Hematopoietic multipotent progenitor cell treated with erythropoietin and hydrocortisone succinate and interleukin-3 and kit ligand, for 8 days (in vitro differentiated cells): ENCODE measurements around the gene CAPS.

Experiments used
- DNase-seq: peaks from one replicate; pipeline ENCODE4 v3.0.0-alpha.2; 2015

CAPS gene

DNA sequence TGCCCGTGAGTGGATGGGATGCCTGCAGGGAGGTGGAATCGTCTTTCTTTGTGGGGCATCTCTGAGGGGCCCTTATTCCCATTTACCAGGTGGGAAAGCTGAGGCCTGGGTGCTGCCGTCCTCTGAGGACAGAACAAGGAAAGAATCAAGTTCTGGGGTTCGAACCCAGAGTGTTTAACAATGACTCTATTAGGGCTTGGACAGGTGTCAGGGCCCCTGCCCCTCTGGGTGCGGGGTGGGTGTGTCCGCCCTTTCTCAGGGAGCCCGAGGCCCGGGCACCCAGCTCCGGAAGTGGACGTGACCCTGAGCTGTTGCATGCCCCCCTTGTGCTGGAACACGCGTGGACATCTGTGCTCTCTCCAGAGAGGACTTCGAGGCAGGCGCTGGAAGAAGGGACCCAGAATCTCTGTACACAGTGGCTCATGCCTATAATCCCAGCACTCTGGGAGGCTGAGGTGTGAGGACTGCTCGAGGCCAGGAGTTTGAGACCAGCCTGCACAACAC lies 21.2 kb upstream of the CAPS start:
- DNase-seq: no peak

DNA sequence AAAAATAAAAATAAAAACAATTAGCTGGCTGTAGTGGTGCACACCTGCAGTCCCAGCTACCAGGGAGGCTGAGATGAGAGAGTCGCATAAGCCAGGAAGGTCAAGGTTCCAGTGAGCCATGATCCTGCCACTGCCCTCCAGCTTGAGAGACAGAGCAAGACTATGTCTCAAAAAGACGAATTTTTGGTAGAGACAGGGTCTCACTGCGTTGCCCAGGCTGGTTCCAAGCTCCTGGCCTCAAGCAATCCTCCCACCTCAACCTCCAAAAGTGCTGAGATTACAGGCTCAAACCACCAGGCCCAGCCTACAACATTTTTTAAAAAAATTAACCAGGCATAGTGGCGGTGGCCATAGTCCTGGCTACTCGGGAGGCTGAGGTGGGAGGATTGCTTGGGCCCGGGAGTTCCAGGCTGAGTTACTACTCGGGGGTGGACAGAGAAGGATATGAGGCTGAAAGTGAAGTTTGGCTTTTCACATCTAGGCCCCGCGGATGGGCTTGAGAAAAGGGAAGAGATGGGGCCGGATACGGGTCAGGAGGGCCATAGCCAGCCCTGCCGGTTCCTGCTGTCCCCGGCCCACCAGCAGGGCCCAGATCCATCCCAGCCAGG lies 20.7 kb upstream of the CAPS start:
- no peak for DNase-seq

DNA sequence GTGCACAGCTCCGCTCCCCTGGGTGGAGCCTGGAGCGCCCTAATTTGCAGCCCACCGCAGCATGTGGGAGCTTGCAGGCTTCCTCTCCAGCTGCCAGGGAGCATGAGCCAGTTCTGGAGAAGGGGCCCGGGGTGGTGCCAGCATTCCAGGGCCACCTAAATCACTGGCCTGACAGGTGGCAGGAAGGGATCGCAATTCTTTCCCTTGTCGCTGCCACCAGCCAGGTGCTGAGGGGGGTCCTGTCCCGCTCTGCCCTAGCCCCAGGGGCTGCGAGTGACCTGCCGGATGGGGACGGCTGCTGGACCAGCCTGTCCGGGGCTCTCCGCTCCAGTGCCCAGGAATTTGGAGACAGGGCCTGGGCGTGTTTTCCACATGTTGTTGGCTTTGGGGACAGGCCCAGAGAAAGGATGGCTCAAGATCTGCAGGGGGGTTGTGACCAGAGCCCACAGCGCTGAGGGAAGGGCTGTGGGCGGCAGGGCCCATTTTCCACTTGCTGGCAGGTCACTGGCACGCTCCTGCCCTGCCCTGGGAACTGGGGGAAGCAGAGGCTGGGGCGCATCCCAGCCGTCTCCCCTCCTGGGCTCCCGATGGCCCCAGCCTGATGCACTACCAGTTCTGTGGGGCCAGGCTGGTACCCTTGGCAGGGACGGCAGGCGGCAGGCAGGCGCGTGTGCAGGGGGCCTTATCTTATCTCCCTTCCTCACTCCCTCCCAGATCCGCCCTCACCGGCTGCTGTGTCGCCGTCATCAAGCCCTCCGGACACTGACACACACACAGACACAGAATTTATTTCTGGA lies 19.9 kb upstream of the CAPS start:
- DNase-seq: peak; percentile 92

DNA sequence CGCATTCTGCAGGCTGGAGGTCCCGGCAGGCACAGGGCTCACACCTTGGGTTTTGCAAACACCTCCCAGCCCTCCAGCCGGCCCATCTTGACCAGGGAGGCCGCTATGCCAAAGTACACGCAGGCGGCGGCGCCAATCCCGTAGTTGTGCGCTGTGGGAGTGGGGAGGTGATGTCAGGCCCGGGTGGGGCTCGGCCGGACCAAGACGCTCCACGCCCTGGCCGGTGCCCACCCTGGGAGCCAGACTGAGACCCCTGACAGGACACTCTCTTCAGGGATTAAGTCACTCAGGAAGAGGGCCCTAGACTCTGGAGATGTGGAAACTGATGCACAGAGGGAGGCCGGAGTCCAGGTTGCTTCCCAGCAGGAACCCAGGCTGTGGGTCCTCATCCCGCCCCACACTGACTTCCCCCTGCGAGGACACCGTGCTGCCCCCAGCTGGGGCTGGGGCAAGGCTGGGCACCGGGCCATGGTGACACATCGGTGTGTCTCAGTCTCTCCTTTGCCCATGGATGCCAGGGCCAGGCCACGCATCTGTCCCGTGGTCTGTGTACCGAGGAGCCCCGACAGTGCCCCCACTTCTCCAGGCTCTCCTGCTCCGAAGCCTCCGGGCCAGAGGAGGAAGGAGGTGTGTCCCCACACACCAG lies 19.2 kb upstream of the CAPS start:
- no peak for DNase-seq

DNA sequence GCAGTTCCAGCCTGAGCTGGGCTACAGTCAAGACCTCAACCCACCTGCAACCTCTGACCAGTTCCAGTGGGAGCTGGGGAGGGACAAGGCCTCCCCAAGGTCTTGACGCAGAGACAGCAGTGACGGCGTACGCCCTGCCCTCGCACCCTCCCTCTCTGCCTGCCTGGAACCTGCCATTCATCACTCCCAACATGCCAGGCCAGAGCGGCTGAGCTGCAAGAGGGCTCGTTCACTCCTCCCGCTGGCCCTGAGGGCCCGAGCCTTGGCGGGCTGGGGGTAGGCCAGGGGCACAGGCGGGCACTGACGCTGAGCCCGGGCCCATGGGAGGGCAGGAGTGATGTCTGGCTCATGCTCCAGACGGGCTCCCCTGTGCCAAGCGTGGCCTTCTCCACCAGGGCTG lies 18.6 kb upstream of the CAPS start:
- DNase-seq: no peak

DNA sequence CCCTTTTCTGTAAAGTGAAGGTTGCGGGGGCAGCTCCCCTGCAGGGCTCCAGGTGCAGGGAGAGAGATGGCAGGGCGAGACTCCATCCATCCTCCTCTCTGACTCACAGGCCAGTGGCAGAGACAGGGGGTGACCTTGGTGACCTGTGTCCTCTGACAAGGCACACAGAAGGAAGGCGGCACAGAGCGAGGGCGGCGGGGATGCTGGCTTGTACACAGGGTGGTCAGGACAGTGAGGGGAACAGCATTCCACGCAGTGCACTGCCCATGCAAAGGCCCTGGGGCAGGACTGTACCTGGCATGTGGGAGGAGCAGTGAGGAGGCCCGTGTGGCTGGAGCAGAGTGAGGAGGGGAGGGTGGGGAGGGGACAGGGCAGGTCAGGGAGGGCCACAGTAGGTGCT lies 18.2 kb upstream of the CAPS start:
- DNase-seq: no peak

DNA sequence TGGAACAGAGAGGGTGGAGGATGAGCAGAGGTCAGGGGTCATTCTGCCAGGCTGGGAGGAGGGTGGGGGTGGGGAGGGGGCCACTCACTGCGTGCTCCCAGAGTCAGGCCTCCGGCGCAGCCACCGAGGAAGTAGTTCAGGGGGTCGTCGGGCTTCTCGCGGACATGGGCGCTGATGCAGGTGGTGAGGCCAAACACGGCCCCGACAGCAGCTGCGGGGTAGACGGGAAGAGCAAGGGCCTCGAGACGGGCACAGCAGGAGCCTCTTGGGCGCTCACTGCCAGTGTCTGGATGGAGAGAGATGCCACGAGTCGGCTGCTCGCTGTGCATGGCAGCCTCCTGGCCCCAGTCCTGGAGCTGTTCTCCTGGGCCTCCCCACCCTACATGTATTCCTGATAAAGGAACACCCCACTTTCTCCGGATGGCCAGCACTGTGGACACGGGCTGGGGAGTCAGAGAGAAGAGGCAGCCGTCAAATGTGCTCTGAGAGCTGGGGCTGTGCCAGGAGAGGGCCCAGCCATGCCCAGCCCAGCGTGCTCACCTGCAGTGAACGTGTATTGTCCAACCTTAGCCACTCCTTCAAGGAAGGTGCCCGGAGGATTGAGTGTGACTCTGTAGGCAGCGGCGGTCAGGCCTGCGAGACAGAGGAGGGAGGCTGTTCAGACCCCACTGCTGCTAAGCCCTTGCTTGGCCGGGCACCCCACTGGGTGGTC lies 17.5 kb upstream of the CAPS start:
- DNase-seq: no peak

DNA sequence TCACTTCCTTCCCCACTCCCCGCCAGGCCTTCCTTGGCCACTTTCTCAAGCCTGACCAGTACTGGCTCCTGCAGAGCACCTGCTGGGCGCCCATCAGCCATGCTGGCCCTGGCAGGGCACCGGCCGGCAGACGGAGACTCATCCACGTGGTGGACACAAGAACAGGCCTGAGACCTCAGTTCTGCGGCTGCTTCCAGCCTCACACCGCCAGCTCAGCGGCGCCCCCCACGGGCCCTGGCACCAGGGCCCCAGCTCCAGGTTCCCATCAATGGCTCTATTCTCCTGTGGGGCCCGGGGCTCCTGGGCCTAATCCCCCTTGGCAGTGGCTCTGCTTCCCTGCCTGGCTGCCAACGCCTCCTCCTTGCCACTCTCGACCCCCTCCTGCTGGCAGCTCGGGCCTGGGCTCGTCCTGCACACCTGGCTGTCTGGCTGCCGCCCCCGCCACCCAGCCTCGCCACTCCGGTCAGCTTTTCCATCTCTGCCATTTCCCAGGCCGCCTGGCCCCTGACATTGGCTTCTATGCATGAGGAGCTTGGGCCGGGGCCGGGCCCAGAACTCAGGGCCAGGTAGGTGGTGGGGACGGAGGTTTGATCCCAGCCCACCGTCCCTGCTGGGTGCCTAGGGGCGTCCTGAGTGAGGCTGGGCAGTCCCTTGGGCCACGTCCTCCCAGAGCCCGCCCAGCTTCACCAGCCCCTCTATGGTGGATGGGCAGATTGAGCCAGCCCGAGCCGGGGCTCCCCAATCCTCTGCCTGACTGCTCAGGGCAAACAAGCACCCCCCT lies 16.7 kb upstream of the CAPS start:
- no peak for DNase-seq

DNA sequence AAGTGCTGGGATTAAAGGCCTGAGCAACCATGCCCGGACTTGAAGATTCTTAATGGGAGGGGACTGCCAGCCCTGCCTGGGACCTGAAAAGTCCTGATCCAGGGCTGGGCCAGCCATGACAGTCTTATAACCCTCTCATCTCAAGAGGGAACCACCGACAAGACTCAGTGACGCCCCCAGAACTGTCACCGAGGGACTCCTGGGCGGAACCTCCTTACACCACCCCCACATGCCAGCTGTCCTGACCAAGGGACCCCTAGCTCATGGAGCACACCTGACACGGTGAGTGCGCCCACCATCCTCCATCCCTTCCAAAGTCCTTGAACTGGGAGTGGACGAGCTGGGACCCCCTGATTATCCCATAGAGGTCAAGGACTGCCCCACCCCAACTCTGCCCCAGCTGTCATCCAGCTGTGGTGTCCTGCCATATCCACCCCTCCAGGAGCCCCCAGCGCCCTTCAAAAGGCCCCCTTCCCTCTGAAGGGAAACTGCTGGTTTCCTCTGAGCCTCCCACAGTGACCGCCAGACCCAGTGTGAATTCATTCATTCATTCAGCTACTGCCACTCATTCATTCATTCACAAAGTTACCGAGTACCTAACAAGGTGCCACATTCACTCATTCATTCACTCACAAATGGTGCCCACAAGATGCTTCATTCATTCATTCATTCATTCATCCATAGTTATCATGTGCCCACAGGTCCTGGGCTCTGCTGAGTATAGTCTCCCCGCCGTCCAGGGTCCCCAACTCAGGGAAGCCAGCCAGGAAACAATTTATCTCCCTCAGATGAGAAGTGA lies 14.1 kb upstream of the CAPS start:
- no peak for DNase-seq

DNA sequence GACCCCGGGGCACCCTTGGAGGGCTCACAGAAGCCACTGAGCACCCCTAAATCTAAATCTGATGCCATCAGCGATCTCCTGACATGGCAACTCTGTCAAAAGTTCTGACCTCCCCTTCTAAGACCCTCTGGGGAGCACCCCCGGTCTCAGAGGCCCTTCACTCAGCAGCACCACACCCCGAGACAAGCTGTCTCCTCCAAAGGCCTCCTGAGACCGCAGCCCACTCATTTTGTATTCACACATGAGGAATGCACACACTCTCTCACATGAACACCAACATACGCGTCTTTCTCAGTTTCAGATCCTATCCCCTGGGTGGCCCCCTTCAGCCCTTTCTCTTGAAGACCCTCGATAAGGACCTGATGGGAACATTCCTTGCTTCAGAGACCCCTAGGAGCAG lies 13.1 kb upstream of the CAPS start:
- DNase-seq: no peak

DNA sequence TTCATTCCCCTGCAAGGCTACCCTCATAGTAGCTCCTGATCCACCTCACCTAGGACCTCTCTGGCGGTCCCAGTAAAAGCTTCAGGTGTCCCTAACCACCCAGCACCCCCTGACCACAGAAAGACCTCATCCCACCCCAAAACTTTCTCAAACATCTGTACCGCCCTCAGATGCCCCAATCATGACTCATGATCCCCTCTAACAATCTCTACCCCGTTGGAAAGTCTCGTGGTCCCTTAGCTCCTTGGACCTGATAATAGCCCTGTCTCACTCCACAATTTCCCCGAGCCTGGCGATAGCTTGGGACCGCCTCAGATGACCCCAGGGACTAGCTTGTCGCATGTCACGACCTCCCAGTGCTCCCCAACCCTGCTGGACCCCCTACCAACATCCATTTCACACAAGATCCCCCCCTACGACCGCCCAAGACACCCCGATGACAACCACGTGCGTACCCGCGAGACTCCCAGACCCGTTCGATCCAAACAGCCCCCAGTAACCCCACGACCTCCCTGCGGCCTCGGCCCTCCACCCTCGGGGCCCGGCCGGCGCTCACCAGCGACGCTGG lies 10.9 kb upstream of the CAPS start:
- peak; percentile 58 for DNase-seq

DNA sequence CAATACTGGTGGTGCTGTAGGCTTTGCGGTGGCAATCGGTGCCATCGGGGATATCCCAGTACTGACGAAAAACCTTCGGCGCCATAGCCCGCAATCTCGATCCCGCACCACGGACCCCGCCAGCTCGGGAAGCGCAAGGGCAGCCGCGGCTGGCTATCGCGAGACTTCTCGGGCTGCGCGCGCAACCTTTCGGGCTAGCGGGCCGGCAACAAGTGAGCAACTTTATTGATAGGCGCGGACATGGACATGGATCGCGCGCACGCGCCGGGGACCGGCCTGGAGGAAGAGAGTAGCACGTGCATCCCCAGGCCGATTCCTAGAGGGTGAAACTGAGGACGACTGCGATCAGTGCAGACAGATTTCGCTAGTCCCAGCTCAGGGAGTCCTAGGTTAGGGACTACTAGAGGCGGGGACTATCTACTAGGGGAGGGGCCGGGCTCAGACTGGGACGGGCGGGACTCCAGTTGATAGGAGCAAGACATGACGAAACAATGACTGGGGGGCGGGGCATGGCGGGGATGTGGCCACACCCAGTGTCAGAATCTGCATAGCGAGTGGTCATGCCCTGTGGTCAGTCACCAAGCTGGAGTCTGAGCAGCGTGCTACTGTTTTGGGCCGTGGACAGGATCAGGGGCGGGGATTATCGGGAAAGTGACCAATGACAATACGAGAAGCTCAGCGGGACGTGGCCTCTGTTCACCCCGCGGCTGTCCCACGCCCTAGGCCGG lies 10.3 kb upstream of the CAPS start, which contains the start of gene NDUFA11:
Gene NDUFA11 (minus strand): TSS at position 167 of the 728 bp plus-strand sequence. CDS start 82 bp downstream, at position 85.
- peak; percentile 94 for DNase-seq

DNA sequence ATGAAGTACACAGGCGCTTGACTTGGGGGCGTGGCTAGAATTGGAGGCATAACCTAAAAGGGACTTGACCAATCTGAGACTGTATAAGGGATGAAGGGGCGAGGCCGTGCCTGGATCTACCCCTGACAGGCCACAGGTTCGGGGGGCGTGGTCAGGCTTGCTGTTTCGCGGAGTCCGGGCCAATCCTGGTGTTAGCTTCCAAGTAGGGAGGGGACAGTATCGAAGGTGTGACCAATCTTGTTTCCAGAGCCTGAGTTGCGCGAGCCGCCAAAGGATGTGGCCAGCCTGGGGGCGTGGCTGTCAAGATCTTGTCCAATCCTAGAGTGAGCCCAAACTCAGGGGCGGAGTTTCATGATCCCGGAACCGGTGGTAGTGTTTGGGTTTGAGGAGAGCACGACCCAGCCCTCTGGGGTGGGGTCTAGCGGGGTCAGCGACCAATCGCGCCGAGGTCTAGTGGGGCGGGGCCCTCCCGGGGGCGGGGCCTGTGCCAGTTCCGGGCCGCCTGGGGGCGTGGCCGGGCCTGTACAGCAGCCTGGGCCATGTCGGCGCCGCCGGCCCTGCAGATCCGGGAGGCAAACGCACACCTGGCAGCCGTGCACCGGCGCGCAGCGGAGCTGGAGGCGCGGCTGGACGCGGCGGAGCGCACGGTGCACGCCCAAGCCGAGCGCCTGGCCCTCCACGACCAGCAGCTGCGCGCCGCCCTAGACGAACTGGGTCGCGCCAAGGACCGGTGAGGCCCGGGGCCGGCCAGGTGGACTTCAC lies 9.5 kb upstream of the CAPS start, which contains the start of gene VMAC:
Gene VMAC (plus strand): TSS at position 521 of the 762 bp plus-strand sequence. CDS start 19 bp downstream, at position 540.
- DNase-seq: peak; percentile 100

DNA sequence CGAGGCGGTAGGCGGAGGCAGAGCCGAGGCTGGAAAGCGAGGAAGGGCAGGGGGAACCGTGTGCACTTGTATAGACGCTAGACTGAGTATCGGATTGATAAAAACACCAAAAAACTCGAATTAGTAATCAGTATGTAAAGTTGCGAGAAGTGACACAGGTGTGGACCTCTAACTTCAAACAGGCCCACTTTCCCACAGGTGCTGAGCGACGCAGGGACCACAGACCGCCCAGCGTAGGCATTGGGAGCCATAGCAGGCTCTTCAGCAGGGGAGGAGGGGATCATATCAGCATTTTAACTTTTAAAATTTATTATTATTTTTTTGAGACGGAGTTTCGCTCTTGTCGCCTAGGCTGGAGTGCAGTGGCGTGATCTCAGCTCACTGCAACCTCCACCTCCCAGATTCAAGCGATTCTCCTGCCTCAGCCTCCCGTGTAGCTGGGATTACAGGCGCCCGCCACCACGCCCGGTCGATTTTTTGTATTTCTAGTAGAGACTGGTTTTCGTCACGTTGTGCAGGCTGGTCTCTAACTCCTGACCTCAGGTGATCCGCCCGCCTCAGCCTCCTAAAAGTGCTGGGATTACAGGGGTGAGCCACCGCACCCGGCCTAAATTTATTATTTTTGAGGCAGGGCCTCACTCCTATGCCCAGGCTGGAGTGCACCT lies 8.8 kb upstream of the CAPS start:
- no peak for DNase-seq

DNA sequence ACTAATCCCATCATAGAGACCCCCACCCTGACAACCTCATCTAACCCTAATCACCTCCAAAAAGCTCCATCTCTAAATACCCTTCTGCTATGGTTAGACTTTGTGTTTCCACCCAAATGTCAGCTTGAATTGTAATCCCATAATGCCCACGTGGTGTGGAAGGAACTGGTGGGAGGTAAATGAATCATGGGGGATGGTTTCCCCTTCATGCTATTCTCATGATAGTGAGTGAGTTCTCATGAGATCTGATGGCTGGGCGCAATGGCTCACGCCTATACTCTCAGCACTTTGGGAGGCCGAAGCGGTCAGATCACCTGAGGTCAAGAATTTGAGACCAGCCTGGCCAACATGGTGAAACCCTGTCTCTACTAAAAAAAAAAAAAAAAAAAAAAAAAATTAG lies 6.8 kb upstream of the CAPS start:
- DNase-seq: no peak

DNA sequence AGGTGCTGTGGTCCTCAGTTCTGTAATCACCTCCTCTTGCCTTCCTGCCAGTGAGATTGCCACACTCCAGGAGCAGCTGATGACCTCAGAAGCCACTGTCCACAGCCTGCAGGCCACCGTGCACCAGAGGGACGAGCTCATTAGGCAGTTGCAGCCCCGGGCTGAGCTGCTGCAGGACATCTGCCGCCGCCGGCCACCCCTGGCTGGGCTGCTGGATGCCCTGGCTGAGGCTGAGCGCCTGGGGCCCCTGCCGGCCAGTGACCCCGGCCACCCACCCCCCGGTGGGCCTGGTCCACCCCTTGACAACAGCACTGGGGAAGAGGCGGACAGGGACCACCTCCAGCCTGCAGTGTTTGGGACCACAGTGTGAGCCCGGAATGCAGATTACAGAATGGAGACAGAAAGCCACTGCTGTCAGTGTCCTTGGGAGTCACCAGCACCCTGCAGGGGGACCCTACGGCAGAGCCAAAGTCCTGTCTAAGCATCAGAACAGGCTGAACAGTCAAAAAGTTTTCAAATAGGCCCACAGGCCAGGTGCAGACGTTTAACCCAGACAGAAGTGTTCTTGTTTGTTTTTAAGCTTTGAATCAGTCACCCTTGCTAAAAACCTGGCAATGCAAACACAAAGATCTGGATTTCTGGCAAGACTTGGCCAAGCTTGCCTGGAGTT lies 5.1 kb upstream of the CAPS start:
- DNase-seq: no peak

DNA sequence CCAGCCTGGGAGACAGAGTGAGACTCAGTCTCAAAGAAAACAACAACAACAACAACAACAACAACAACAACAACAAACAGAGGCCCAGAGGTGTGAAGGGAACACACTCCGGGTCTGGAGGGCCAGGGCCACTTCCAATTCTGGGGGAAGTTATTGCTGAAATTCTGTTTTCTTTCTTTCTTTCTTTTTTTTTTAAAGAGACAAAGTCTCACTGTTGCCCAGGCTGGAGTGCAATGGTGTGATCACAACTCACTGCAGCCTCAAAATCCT lies 3.5 kb upstream of the CAPS start:
- no peak for DNase-seq

DNA sequence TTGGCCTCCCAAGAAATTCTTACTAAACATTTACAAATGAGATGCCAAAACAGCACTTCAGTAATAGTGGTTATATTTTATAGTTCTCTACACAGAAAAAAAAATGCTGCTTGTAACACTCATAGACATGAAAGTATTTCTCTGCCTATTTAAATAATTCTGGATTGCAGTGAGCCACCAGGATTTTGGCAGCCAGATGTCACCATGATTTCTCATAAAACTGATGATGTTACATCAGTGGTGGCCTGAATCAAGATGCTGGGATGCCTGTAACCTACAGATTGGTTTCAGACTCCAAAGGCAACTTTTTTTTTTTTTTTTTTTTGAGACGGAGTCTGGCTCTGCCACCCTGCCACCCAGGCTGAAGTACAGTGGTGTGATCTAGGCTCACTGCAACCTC lies 2.7 kb upstream of the CAPS start:
- no peak for DNase-seq

DNA sequence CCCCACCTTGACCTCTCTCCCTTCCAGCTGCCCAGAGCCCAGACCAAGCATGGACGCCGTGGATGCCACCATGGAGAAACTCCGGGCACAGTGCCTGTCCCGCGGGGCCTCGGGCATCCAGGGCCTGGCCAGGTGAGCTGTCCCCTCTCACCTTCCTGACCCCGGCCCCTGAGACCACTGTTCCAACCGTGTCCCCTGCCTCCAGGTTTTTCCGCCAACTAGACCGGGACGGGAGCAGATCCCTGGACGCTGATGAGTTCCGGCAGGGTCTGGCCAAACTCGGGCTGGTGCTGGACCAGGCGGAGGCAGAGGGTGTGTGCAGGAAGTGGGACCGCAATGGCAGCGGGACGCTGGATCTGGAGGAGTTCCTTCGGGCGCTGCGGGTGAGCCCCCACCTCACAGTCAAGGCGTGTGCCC lies 312 bp downstream of the CAPS start:
- no peak for DNase-seq
